Sigmoid colon (tissue), 4 donors: ENCODE measurements around the gene MAF.

ENCODE experiments used
- CTCF ChIP-seq, 4 experiments: fragments of 450-650 bp in 3 of 4; fragments of 200-600 bp in 1 of 4; IDR thresholded peaks; one replicate each; pipeline ENCODE4 v1.5.1; 2016 to 2019; ENCODE audit warnings: antibody characterized with exemption in 4 of 4, mild to moderate bottlenecking in 3 of 4, moderate library complexity in 2 of 4
- EP300 ChIP-seq, 4 donors: sonication (generic); formaldehyde crosslinking; IDR thresholded peaks; one replicate each; pipeline ENCODE4 v1.6.1; 2017; ENCODE audit warnings: antibody characterized with exemption in 4 of 4

GRCh38 chr16:79559532-79559931, 41.0 kb downstream of the MAF start:
- TF ChIP-seq CTCF (IDR thresholded peaks at IDR 0.05) (no peak), EP300 (IDR thresholded peaks at IDR 0.05) (no peak)
